Stimulated activated naive CD8-positive, alpha-beta T cell treated with anti-CD3 and anti-CD28 coated beads, Interleukin-15, Interleukin-2, amounts not matched to agents 100 U/mL and 50 U/mL, for 24 hours (primary cell): Measurements from ENCODE around the gene CCDC152.
A peak's percentile ranks its signal among the peaks of the same experiment; 100 is the strongest.
"Not testable (repeated sequence)": the region's sequence is repeated elsewhere in the genome, so short reads cannot be mapped to it uniquely, and the experiment has no call there.

Experiments used
- ATAC-seq: fragments of 150-1000 bp; cut with Tn5 transposase; one replicate; pipeline ENCODE4 v1.10.0; 2021
- DNase-seq: peaks from one replicate; pipeline ENCODE4 v3.0.0; 2021

CCDC152 gene

GRCh38 chr5:42756606-42757601, at the start of gene CCDC152:
TSS of gene CCDC152 (plus strand) at chr5:42756818. CDS start at chr5:42759122, 2,304 bp downstream.
- peak; percentile 63 for DNase-seq
- ATAC-seq: peak; percentile 98

- ATAC-seq (no peak), DNase-seq (no peak)
Measured at GRCh38 chr5:42715785-42716184, 40.8 kb upstream of the CCDC152 start.

- DNase-seq: peak; percentile 3
- ATAC-seq: peak; percentile 78
Measured at GRCh38 chr5:42718591-42718990, 38.0 kb upstream of the CCDC152 start.

- peak; percentile 33 for ATAC-seq
- no peak for DNase-seq
Measured at GRCh38 chr5:42719034-42719433, 37.6 kb upstream of the CCDC152 start.

GRCh38 chr5:42720251-42720650, 36.4 kb upstream of the CCDC152 start:
- no peak for DNase-seq
- ATAC-seq: no peak

GRCh38 chr5:42721484-42721883, 35.1 kb upstream of the CCDC152 start:
- DNase-seq (no peak), ATAC-seq (no peak)

GRCh38 chr5:42734531-42735058, 22.0 kb upstream of the CCDC152 start:
- ATAC-seq, DNase-seq: not testable (repeated sequence)

GRCh38 chr5:42740920-42741319, 15.7 kb upstream of the CCDC152 start:
- DNase-seq (no peak), ATAC-seq (no peak)

- peak; percentile 5 for DNase-seq
- ATAC-seq: no peak
Measured at GRCh38 chr5:42745426-42745825, 11.2 kb upstream of the CCDC152 start.

- ATAC-seq: no peak
- no peak for DNase-seq
Measured at GRCh38 chr5:42745856-42746255, 10.8 kb upstream of the CCDC152 start.

- ATAC-seq: peak; percentile 14
Measured at GRCh38 chr5:42749020-42749419, 7.6 kb upstream of the CCDC152 start.

GRCh38 chr5:42750507-42750906, 6.1 kb upstream of the CCDC152 start:
- ATAC-seq (no peak), DNase-seq (no peak)

More at GRCh38 chr5:42749020-42749419, 7.6 kb upstream of the CCDC152 start:
- DNase-seq: no peak

GRCh38 chr5:42751044-42751443, 5.6 kb upstream of the CCDC152 start:
- DNase-seq (no peak), ATAC-seq (no peak)

GRCh38 chr5:42753099-42753498, 3.5 kb upstream of the CCDC152 start:
- no peak for DNase-seq
- ATAC-seq: no peak

- ATAC-seq: no peak
Measured at GRCh38 chr5:42759456-42759855, 2.8 kb downstream of the CCDC152 start.

GRCh38 chr5:42760426-42760825, 3.8 kb downstream of the CCDC152 start:
- no peak for ATAC-seq
- DNase-seq: no peak

More at GRCh38 chr5:42759456-42759855, 2.8 kb downstream of the CCDC152 start:
- no peak for DNase-seq

- DNase-seq: no peak
- no peak for ATAC-seq
Measured at GRCh38 chr5:42761791-42762190, 5.2 kb downstream of the CCDC152 start.

- ATAC-seq: no peak
- DNase-seq: no peak
Measured at GRCh38 chr5:42767491-42768105, 11.0 kb downstream of the CCDC152 start.

- no peak for ATAC-seq
Measured at GRCh38 chr5:42768106-42768504, 11.5 kb downstream of the CCDC152 start.

GRCh38 chr5:42770003-42770402, 13.4 kb downstream of the CCDC152 start:
- DNase-seq (no peak), ATAC-seq (no peak)

More at GRCh38 chr5:42768106-42768504, 11.5 kb downstream of the CCDC152 start:
- no peak for DNase-seq

GRCh38 chr5:42772265-42772993, 15.8 kb downstream of the CCDC152 start:
- ATAC-seq (no peak), DNase-seq (no peak)

GRCh38 chr5:42779083-42779482, 22.5 kb downstream of the CCDC152 start:
- ATAC-seq: no peak
- no peak for DNase-seq
